Neural cell (in vitro differentiated cells): Measurements from ENCODE around the gene XXYLT1. TPM values are rescaled to one million over a fixed set of nuclear protein-coding genes. Genes with fewer than 3 reads are reported as not detected.

Source experiments
- H2AFZ ChIP-seq: fragments of 200-600, 300-800 bp; sonication (generic), shearing (Covaris generic); 2 replicates; pipeline ENCODE4 v1.6.0; 2014; ENCODE audit warnings: low read depth, mild to moderate bottlenecking, antibody characterized with exemption, low read length, moderate library complexity
- H3F3A ChIP-seq: fragments of 200-600 bp; shearing (Covaris generic); 2 replicates; pipeline ENCODE4 v1.6.1; 2016; ENCODE audit warnings: mild to moderate bottlenecking, moderate library complexity, mixed read lengths, antibody characterized with exemption, low read length; ENCODE audit not compliant: insufficient read depth, poor library complexity, severe bottlenecking
- H3K27ac ChIP-seq: fragments of 200-600, 300-800 bp; sonication (generic), shearing (Covaris generic); 2 replicates; pipeline ENCODE4 v1.5.1; 2014; ENCODE audit warnings: mild to moderate bottlenecking, low read length, moderate library complexity
- H3K27me3 ChIP-seq: fragments of 300-800, 200-600 bp; sonication (generic), shearing (Covaris generic); 2 replicates; pipeline ENCODE4 v1.6.0; 2014; ENCODE audit warnings: mild to moderate bottlenecking, low read depth, low read length, moderate library complexity; ENCODE audit not compliant: insufficient read depth
- H3K36me3 ChIP-seq: fragments of 300-800, 200-600 bp; sonication (generic), shearing (Covaris generic); 2 replicates; pipeline ENCODE4 v1.5.1; 2014; ENCODE audit warnings: mild to moderate bottlenecking, antibody characterized with exemption, low read length, moderate library complexity; ENCODE audit not compliant: insufficient read depth
- H3K4me2 ChIP-seq: fragments of 300-800, 200-600 bp; sonication (generic), shearing (Covaris generic); 2 replicates; pipeline ENCODE4 v1.6.0; 2014; ENCODE audit warnings: mild to moderate bottlenecking, low read length
- H3K4me3 ChIP-seq: fragments of 300-800, 200-600 bp; sonication (generic), shearing (Covaris generic); 2 replicates; pipeline ENCODE4 v1.5.1; 2014; ENCODE audit warnings: mild to moderate bottlenecking, low read length, moderate library complexity
- H3K79me2 ChIP-seq: fragments of 200-600 bp; shearing (Covaris generic); replicated peaks from 2 replicates; pipeline ENCODE4 v1.6.0; 2014; ENCODE audit warnings: mild to moderate bottlenecking, low read length, moderate library complexity; ENCODE audit not compliant: insufficient read depth
- H3K9ac ChIP-seq: fragments of 300-800, 200-600 bp; sonication (generic), shearing (Covaris generic); 2 replicates; pipeline ENCODE4 v1.6.1; 2016; ENCODE audit warnings: mild to moderate bottlenecking, low read length, mixed read lengths
- H3K9me2 ChIP-seq: fragments of 200-600 bp; shearing (Covaris generic); 2 replicates; pipeline ENCODE4 v1.6.1; 2016; ENCODE audit warnings: mild to moderate bottlenecking, low read length, mixed read lengths; ENCODE audit not compliant: insufficient read depth
- H3K9me3 ChIP-seq: fragments of 200-600, 300-800 bp; sonication (generic), shearing (Covaris generic); 2 replicates; pipeline ENCODE4 v1.6.1; 2016; ENCODE audit warnings: mild to moderate bottlenecking, mixed run types, low read length, moderate library complexity, mixed read lengths
- H4K20me1 ChIP-seq: fragments of 200-600 bp; shearing (Covaris generic); 2 replicates; pipeline ENCODE4 v1.6.1; 2016; ENCODE audit warnings: mild to moderate bottlenecking, mixed run types; ENCODE audit not compliant: insufficient read depth
- EP300 ChIP-seq: fragments of 450-650 bp; conservative IDR thresholded peaks from 2 replicates; pipeline ENCODE4 v1.6.1; 2014; ENCODE audit warnings: antibody characterized with exemption, mild to moderate bottlenecking, moderate library complexity; ENCODE audit not compliant: poor library complexity, severe bottlenecking
- EZH2 ChIP-seq: fragments of 200-600, 300-800 bp; shearing (Covaris generic), sonication (generic); IDR thresholded peaks from 2 replicates; pipeline ENCODE4 v1.6.1; 2014; ENCODE audit warnings: antibody characterized with exemption, low read length, borderline replicate concordance, mild to moderate bottlenecking; ENCODE audit not compliant: insufficient read depth, poor library complexity, severe bottlenecking
- MXI1 ChIP-seq: fragments of 450-650 bp; conservative IDR thresholded peaks from 2 replicates; pipeline ENCODE4 v1.6.1; 2014; ENCODE audit warnings: antibody characterized with exemption, mild to moderate bottlenecking; ENCODE audit not compliant: poor library complexity, severe bottlenecking
- POLR2AphosphoS5 ChIP-seq: IDR thresholded peaks from 2 replicates; pipeline ENCODE4 v1.6.1; 2012
- RAD21 ChIP-seq: fragments of 450-650 bp; conservative IDR thresholded peaks from 2 replicates; pipeline ENCODE4 v1.6.1; 2014; ENCODE audit warnings: antibody characterized with exemption, mild to moderate bottlenecking, moderate library complexity
- SMC3 ChIP-seq: fragments of 450-650 bp; conservative IDR thresholded peaks from 2 replicates; pipeline ENCODE4 v1.6.1; 2014; ENCODE audit warnings: antibody characterized with exemption, mild to moderate bottlenecking, moderate library complexity; ENCODE audit not compliant: poor library complexity
- TAF1 ChIP-seq: IDR thresholded peaks from 2 replicates; pipeline ENCODE4 v1.6.1; 2012; ENCODE audit warnings: low read depth
- polyA plus RNA-seq: library from polyadenylated mRNA; depleted of rRNA; stranded (reverse); fragments of >200 nt; gene quantifications from 2 replicates; pipeline ENCODE4 v1.2.3, GENCODE V29; 2014
- TF ChIP-seq, protein P1 (sequence below): IDR thresholded peaks from 2 replicates; pipeline ENCODE4 v1.6.1; 2012; ENCODE audit warnings: borderline replicate concordance
- TF ChIP-seq, protein P2 (sequence below): fragments of 450-650 bp; IDR thresholded peaks from 2 replicates; pipeline ENCODE4 v1.5.1; 2014; ENCODE audit warnings: antibody characterized with exemption, mild to moderate bottlenecking, moderate library complexity; ENCODE audit not compliant: poor library complexity, severe bottlenecking

Gene XXYLT1
- polyA plus RNA-seq, 1 donor from 2014 or later = 25.4 TPM

DNA sequence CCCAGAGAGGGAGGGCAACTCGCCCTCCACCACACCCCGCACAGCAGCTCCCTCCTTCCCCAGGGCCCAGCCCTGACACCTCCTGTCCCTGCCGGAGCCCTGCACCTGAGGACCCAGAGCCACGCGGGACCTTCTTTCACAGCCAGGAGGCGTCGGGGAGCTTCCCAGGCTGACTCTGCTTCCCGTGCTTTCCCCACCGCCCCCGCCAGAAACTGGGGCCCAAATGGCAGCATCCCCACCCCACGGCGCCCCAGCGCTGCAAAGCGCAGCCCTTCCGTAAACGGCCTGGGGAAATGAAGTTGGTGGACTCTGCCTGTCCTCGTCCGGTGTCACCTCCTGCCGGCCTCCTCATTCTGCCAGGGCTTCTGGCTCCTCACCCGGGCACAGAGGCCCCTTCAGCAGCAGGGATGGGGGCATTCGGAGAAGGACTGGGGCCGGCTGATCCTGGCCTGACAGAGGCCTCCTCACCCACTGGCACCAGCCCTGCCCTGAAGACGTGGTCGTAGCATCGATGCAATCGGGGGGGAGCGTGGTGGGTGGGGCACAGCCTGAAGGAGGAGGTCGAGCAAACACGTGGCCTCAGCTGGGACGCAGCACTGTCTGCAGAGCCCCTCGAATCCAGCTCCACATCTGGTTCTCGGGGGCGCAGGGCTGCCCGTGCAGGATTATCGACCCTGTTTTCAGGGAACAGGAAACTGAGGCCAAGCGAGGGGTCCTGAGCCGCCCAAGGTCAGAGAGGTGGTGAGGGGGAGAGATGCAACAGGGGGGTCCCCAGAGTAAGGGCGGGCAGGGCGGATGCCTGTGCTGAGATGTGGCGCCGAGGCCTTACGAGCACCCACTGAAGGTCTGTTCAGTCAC, 235.4 kb downstream of the XXYLT1 start:
- Histone ChIP-seq H3K9me3 (no peaks in the 10 kb centered on the region), H3K9ac (no peak overlapping the region), H3K9me2 (no peaks in the 10 kb centered on the region), H2AFZ (no peak overlapping the region), H3K4me3 (no peak overlapping the region), H3K27ac (no peak overlapping the region), H3K36me3 (no peaks in the 10 kb centered on the region), H3K4me2 (no peak overlapping the region), H3K79me2 (no peaks in the 10 kb centered on the region), H3F3A (no peaks in the 10 kb centered on the region), H3K27me3 (no peaks in the 10 kb centered on the region), H4K20me1 (no peaks in the 10 kb centered on the region)
- TF ChIP-seq, protein P1, sequence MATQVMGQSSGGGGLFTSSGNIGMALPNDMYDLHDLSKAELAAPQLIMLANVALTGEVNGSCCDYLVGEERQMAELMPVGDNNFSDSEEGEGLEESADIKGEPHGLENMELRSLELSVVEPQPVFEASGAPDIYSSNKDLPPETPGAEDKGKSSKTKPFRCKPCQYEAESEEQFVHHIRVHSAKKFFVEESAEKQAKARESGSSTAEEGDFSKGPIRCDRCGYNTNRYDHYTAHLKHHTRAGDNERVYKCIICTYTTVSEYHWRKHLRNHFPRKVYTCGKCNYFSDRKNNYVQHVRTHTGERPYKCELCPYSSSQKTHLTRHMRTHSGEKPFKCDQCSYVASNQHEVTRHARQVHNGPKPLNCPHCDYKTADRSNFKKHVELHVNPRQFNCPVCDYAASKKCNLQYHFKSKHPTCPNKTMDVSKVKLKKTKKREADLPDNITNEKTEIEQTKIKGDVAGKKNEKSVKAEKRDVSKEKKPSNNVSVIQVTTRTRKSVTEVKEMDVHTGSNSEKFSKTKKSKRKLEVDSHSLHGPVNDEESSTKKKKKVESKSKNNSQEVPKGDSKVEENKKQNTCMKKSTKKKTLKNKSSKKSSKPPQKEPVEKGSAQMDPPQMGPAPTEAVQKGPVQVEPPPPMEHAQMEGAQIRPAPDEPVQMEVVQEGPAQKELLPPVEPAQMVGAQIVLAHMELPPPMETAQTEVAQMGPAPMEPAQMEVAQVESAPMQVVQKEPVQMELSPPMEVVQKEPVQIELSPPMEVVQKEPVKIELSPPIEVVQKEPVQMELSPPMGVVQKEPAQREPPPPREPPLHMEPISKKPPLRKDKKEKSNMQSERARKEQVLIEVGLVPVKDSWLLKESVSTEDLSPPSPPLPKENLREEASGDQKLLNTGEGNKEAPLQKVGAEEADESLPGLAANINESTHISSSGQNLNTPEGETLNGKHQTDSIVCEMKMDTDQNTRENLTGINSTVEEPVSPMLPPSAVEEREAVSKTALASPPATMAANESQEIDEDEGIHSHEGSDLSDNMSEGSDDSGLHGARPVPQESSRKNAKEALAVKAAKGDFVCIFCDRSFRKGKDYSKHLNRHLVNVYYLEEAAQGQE = no peak
- TF ChIP-seq EZH2 (no peak), EP300 (no peak), TAF1 (no peak), MXI1 (no peak), POLR2AphosphoS5 (no peak), RAD21 (no peak), SMC3 (no peak)
- TF ChIP-seq, protein P2, sequence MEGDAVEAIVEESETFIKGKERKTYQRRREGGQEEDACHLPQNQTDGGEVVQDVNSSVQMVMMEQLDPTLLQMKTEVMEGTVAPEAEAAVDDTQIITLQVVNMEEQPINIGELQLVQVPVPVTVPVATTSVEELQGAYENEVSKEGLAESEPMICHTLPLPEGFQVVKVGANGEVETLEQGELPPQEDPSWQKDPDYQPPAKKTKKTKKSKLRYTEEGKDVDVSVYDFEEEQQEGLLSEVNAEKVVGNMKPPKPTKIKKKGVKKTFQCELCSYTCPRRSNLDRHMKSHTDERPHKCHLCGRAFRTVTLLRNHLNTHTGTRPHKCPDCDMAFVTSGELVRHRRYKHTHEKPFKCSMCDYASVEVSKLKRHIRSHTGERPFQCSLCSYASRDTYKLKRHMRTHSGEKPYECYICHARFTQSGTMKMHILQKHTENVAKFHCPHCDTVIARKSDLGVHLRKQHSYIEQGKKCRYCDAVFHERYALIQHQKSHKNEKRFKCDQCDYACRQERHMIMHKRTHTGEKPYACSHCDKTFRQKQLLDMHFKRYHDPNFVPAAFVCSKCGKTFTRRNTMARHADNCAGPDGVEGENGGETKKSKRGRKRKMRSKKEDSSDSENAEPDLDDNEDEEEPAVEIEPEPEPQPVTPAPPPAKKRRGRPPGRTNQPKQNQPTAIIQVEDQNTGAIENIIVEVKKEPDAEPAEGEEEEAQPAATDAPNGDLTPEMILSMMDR = no peak

DNA sequence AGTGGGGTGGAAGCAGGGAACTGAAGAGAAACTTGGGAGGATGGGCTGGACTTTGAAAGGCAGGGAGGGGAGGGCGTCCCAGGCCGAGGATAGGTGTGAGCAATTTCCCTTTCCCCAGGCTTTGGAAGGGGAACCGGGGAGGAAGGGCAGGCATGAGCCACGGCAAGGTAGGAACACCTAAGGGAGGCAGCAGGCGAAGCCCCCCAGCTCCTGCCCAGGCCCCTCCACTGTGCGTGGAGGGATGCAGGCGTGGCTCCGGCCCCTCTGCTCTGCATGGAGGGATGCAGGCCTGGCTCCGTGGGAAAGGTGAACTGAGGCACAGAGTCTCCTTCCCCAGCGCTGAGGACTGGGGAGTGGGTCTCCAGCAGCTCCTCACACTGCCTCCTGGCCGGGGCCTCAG, 236.4 kb downstream of the XXYLT1 start:
- TF ChIP-seq SMC3 = no peak
- no peak for TF ChIP-seq EP300
- TF ChIP-seq, protein P2 = no peak
- no peak for TF ChIP-seq RAD21
- no peak for TF ChIP-seq POLR2AphosphoS5
- no peak for TF ChIP-seq EZH2
- TF ChIP-seq, protein P1 = no peak
- no peak for TF ChIP-seq MXI1
- no peak for TF ChIP-seq TAF1
- no peak overlapping the region for H2AFZ ChIP-seq
- H3K9ac ChIP-seq = no peak overlapping the region
- H3F3A ChIP-seq = no peaks in the 10 kb centered on the region
- H3K9me3 ChIP-seq = no peaks in the 10 kb centered on the region
- no peaks in the 10 kb centered on the region for H3K79me2 ChIP-seq
- H4K20me1 ChIP-seq = no peaks in the 10 kb centered on the region
- no peak overlapping the region for H3K4me2 ChIP-seq
- no peaks in the 10 kb centered on the region for H3K27me3 ChIP-seq
- H3K9me2 ChIP-seq = no peaks in the 10 kb centered on the region
- no peaks in the 10 kb centered on the region for H3K36me3 ChIP-seq
- H3K4me3 ChIP-seq = no peak overlapping the region
- no peak overlapping the region for H3K27ac ChIP-seq
